SK-N-MC (cell line): Measurements from ENCODE around the gene ARIH2.
A peak's percentile ranks its signal among the peaks of the same experiment; 100 is the strongest.

ENCODE experiments used
- EZH2 ChIP-seq: fragments of 200-600 bp; sonication (generic); IDR thresholded peaks from one replicate; pipeline ENCODE4 v1.6.1; 2017; ENCODE audit warnings: antibody characterized with exemption
- FOXP2 ChIP-seq: optimal IDR thresholded peaks from 2 replicates; pipeline ENCODE3; 2011; ENCODE audit warnings: mild to moderate bottlenecking, moderate library complexity; ENCODE audit not compliant: insufficient read depth; ENCODE audit errors: extremely low read length, control extremely low read depth
- POLR2AphosphoS5 ChIP-seq: IDR thresholded peaks from 2 replicates; pipeline ENCODE4 v1.6.1; 2012; ENCODE audit warnings: mild to moderate bottlenecking, low read depth, low read length, borderline replicate concordance

GRCh38 chr3:48989126-48989795, 70.6 kb downstream of the ARIH2 start:
- TF ChIP-seq EZH2 (no peak), POLR2AphosphoS5 (peak; percentile 32; the same call in 1 of the 2 replicates), FOXP2 (no peak)
